A172 (cell line): Measurements from ENCODE around the gene ARV1. TPM values are rescaled to one million over a fixed set of nuclear protein-coding genes. Genes with fewer than 3 reads are reported as not detected.
A peak's percentile ranks its signal among the peaks of the same experiment; 100 is the strongest.

Source experiments
- DNase-seq: peaks from one replicate; pipeline ENCODE4 v3.0.0-alpha.2; 2015; ENCODE audit warnings: low spot score
- total RNA-seq: library from RNA; depleted of rRNA; stranded (reverse); fragments of >200 nt; shearing (Covaris generic); gene quantifications from 2 replicates; pipeline ENCODE4 v1.2.3, GENCODE V29; 2014; rRNA removed

The ARV1 gene
- 61.1 and 69.1 TPM in 2 replicates for total RNA-seq

DNA sequence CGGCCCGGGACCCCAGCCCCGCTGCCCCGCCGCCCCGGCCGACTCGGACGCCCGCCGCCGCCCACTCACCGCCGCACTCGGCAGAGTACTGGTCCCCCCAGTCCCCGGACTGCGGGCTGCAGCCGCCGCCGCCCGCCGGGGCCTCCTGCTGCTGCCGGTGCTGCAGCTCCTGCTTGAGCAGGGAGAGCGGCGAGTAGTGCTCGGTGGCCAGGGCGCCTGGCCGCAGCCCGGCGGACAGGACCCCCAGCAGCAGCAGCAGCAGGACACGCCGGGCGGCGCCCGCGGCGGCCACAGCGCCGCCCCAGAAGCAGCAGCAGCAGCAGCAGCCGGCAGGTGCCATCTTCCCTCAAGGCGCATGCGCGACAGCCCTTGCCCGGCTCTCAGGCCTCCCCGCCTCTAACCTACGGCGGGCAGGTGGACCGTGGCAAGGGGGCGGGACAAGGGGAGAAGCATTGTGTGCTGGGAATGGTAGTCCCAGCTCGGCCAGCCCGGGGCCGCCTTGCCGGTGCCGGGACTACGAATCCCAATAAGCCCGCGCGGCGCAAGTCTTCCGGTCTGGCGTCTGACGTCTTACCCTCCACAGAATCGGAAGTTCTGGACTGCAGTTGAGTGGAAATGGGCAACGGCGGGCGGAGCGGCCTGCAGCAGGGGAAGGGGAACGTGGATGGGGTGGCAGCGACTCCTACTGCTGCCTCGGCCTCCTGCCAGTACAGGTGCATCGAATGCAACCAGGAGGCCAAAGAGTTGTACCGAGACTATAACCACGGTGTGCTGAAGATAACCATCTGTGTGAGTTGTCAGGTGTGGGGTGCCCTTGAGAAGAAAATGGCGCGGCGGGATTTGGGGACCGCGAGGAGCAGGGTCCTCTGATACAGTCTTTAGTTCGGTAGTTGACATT is at the start of gene ARV1, which contains the start of gene TTC13:
ARV1 (plus strand) TSS at position 604 of the 898 bp plus-strand sequence; CDS start at position 616, 12 bp downstream.
TTC13 (minus strand) TSS at position 371 of the 898 bp plus-strand sequence; CDS start at position 340, 31 bp downstream.
- DNase-seq, result peak; percentile 99

- DNase-seq, result no peak
Measured at GRCh38 chr1:230930986-230931385, 47.9 kb upstream of the ARV1 start.

DNA sequence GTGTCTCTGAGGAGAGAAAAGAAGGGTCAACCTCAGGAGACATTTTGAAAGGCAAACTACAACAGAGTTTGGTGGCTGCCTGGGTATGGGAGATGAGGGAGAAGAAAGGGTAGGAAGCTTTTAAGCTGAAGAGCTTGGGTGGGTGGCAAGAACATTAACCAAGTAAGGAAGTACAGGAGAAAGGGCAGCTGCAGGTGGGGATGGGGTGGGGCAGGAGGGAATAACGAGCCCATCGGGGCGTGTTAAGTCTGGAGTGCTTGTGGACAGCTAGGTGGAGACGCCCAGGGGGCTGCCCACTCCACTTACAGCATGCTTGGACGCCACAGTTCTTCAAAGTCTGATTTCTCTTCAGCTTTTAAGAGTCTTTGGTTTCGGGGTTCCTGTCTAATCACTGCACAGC is 43.0 kb upstream of the ARV1 start:
- DNase-seq, result no peak

- no peak for DNase-seq
Measured at GRCh38 chr1:230936475-230936874, 42.4 kb upstream of the ARV1 start.

DNA sequence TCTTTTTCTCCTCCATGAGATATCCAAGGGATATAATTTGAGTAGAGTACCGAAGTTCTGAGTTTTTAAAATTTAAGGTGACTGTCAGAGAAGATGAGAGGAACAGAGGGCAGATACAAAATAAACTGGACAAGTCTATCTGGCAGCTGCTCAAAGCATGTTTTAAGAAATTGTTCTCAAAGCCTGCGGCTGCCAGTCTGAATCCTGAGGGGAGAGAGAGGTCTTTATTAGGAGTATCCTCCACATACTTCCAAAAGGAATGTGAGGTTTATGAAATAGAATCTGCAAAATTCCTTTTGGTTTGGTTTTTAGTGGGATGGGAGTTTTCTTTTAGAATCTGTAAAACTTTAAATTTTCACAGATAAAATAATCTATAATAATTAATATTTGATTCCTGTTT is 41.5 kb upstream of the ARV1 start:
- no peak for DNase-seq

- DNase-seq, result no peak
Measured at GRCh38 chr1:230938924-230939368, 39.9 kb upstream of the ARV1 start.

- no peak for DNase-seq
Measured at GRCh38 chr1:230939806-230940489, 38.9 kb upstream of the ARV1 start.

DNA sequence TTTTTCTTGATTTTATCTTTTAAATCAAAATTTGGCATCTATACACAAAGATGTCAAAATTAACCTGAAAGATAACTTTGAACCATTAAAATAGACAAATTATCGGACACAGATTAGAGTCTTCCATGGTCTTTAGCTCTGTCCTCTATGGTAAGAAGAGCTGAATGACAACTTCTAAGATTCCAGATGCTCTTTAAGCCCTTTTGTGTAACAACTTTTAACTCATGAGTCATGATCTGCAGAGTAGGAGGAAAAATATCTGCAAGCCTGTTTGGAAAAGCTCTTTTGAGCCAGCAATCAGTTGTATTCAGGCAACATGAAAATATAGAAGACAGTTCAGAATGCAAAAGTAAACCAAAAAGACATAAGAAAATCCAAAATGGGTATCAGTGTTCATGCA is 38.0 kb upstream of the ARV1 start:
- DNase-seq, result no peak

- DNase-seq, result no peak
Measured at GRCh38 chr1:230943048-230943593, 35.8 kb upstream of the ARV1 start.

- no peak for DNase-seq
Measured at GRCh38 chr1:230948301-230948700, 30.6 kb upstream of the ARV1 start.

DNA sequence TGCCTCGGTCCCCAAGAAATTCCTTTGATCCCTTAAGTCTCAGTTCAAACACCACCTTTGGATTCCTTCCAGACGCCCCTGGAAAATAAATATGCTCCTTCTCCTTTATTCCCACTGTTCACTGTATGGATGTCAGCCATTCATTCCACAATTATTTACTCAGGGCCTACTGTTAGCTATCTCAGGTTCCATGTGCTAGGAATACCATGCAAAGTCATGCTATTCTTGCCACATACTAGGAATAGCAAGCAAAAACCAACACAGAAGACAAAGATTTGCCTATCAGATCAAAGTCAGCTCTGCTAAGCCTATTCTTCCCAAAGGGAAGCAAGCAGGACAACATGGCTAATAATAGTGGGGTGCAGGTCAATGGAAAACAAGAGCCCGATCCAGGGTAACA is 30.0 kb upstream of the ARV1 start:
- DNase-seq, result no peak

- no peak for DNase-seq
Measured at GRCh38 chr1:230950404-230950803, 28.5 kb upstream of the ARV1 start.

DNA sequence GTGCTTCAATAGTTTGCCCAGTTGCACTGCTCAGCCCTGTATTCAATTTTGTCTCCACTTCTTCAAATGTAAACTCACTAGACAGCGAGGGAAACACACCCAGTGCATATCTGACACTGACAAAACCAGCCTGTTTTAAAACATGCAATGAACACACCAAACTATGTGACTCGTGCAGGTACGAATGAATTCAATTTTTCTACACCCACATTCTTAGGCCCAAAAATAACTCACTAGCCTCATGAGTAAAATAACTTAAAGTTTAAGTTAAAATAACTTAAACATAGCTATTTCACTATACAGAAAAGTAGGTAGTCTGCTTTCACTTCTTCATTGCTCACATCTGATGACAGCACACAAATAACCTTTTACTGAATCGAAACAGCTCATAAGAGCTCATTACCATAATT is 21.3 kb upstream of the ARV1 start:
- DNase-seq, result no peak

DNA sequence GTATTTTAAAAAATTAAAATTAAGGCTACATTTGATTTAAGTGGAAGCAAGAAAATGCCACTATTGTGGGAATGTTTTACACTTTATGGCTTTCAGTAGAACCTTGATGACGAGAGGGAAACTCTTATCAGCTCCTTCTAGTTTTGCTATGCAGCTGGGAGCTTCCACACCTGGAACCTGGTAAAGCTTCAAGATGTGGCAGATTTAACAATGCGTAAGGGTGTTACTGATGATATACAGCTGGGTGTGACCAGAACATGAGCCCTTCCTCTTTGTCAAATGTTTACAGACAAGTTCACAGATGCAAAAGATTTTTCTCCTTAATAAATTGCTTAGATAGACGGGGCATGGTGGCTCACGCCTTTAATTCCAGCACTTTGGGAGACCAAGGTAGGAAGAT is 20.5 kb upstream of the ARV1 start:
- DNase-seq, result no peak

DNA sequence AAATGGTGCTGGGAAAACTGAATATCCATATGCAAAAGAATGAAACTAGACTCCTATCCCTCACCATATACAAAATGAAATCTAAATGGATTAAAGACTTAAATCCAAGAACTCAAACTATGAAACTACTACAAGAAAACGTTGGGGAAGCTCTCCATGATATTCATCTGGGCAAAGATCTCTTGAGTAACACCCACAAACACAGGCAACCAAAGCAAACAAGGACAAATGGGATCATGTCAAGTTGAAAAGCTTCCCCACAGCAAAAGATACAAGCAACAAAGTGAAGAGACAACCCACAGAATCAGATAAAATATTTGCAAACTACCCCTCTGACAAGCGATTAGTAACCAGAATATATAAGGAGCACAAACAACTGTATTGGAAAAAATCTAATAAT is 14.0 kb upstream of the ARV1 start:
- no peak for DNase-seq

DNA sequence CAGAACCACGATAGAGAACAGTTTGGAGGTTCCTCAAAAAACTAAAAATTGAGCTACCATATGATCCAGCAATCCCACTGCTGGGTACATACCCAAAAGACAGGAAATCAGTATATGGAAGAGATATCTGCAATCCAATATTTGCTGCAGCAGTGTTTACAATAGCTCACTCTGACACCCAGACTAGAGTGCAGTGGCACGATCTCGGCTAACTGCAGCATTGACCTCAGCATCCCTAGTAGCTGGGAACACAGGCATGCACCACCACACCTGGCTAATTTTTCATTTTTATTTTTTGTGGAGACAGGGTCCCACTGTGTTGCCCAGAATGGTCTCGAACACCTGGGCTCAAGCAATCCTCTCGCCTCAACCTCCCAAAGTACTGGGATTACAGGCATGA is 13.4 kb upstream of the ARV1 start:
- DNase-seq, result no peak

- no peak for DNase-seq
Measured at GRCh38 chr1:230966358-230966873, 12.5 kb upstream of the ARV1 start.

- no peak for DNase-seq
Measured at GRCh38 chr1:230970432-230970831, 8.5 kb upstream of the ARV1 start.

DNA sequence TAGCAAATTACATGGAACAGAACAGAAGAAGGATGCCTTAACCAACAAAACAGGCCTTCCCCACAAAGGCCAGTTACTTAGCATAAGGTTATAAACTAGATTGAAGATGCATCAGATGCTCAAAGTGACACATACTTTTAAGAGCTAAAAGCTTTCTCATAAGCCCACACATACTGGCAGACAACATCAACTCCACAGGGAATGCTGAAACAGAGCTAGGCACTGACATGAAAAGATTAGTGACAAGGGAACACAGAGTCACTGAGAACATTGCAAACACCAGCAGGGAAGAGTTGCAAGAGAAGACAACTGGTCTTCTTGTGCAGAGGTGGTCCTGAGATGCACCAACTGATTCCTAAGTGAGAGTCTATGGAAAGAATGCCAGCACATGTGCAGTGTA is 7.1 kb upstream of the ARV1 start:
- no peak for DNase-seq

DNA sequence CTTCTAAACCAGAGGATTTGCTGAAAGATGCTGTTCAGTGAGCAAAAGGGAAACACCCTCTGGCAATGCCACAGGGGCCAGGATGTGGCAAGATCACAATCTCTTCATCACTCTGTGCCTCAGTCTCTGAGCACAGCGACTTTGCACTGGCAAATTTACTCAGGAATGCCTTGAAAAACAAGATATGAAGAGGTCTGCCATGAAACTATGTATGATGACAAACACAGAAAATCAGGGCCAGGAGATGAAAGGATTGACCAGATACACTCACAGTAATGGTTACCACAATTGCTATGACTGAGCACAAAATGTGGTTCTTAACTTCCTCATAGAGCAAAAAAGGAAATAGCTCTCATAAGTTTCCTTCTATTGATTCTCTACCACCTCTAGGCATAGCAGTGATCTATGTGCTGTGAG is 6.0 kb upstream of the ARV1 start:
- DNase-seq, result peak; percentile 50

DNA sequence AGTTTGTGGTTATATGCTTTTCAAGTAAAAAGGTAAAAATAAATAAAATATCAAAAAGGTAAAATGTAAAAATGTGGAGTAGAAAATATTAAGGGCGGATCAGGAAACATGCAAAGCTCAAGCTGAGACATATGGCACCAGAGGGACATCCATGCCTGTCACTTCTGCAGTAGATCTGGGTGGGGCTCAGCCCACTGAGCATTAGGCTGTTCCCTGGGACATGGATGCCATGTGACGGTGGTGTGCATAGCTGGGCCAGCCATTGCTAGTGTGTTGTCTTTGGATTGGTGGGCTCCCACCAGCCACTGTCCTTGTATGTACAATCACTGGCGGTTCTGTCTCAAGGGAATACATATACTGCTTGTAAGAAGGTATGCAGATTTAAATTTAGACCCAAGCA is 3.3 kb upstream of the ARV1 start:
- no peak for DNase-seq

DNA sequence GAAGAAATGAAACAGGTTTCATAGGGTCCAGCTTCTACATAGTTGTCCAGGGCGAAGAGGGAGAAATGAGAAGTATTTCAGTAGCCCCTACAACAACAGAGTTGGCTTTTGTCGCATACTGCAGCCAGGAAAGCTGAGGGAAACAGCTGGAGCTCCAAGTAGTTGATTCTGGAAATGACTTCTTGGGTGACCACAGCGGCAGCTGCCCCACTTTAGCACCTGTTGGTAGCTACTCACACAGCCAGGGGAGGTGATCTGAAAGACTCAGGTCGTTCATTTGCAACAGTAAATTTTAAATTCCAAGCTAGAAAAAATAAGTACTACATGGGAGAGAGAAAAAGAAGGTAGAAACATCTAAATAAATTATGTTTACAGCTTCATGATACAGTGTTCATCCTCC is 2.5 kb upstream of the ARV1 start:
- DNase-seq, result no peak
